22Rv1 (cell line): Measurements from ENCODE around the gene CAMTA1.

ENCODE experiments used
- CTCF ChIP-seq: fragments of 450-650 bp; IDR thresholded peaks from 2 replicates; pipeline ENCODE4 v1.5.1; 2017; ENCODE audit warnings: mild to moderate bottlenecking
- ZFX ChIP-seq: fragments of 450-650 bp; IDR thresholded peaks from 2 replicates; pipeline ENCODE4 v1.6.1; 2017; ENCODE audit warnings: antibody characterized with exemption, borderline replicate concordance

GRCh38 chr1:7719468-7720094 is 934.3 kb downstream of the CAMTA1 start:
- TF ChIP-seq CTCF: no peak
- TF ChIP-seq ZFX: no peak
